ENCODE data around the gene PLPP1. TPM values are rescaled to one million over a fixed set of nuclear protein-coding genes. Genes with fewer than 3 reads are reported as not detected.

Gene PLPP1
- total and polyA plus RNA-seq, 4 donors = 23.4 to 149 (median 68.7) TPM

- TF ChIP-seq REST (IDR thresholded peaks at IDR 0.05) (no peak), MAX (IDR thresholded peaks at IDR 0.05) (no peak), ATF3 (IDR thresholded peaks at IDR 0.05) (no peak)
Measured at GRCh38 chr5:55451976-55452375, 82.8 kb downstream of the PLPP1 start (continued).

- no peak overlapping the region for H3K4me3 ChIP-seq (ENCODE audit: low read depth in 1 of 3, low read length in 3 of 3)
Measured at GRCh38 chr5:55450050-55450765, 84.6 kb downstream of the PLPP1 start.

More at GRCh38 chr5:55450050-55450765, 84.6 kb downstream of the PLPP1 start:
- peaks cover 0 to 3% (median 0%) of the 10 kb centered on the region in 4 donors for H3K4me1 ChIP-seq (ENCODE audit: control insufficient read depth in 4 of 4, insufficient read depth in 4 of 4, low read length in 3 of 4)
- no peak for DNase-seq (ENCODE audit: low spot score)
- 86% methylated on average over 4 of the region's 4 CpGs for WGBS
- no peaks in the 10 kb centered on the region for H3K9me3 ChIP-seq (ENCODE audit: control insufficient read depth in 4 of 4, low read length in 3 of 4)
- H3K27me3 ChIP-seq (ENCODE audit: control insufficient read depth in 4 of 4, insufficient read depth in 4 of 4, low read length in 3 of 4) = no peaks in the 10 kb centered on the region
- H3K9ac ChIP-seq (ENCODE audit: low read depth in 1 of 2, low read length in 2 of 2) = no peak overlapping the region
- TF ChIP-seq CTCF (IDR thresholded peaks at IDR 0.05; ENCODE audit: low read depth, low read length, missing input control) = no peak
- TF ChIP-seq ZBTB33 (IDR thresholded peaks at IDR 0.05) = no peak
- no peak for TF ChIP-seq HNF4A (conservative IDR thresholded peaks at IDR 0.05)
- no peak for TF ChIP-seq RXRA (IDR thresholded peaks at IDR 0.05)
- no peak for TF ChIP-seq YY1 (IDR thresholded peaks at IDR 0.05)
- no peak for TF ChIP-seq FOXA2 (IDR thresholded peaks at IDR 0.05)
- no peak overlapping the region for H3K27ac ChIP-seq (ENCODE audit: low read depth in 1 of 2, low read length in 2 of 2)
- H3K36me3 ChIP-seq (ENCODE audit: control insufficient read depth in 4 of 4, insufficient read depth in 3 of 4, low read depth in 1 of 4, low read length in 3 of 4) = peaks cover 0 to 7% (median 1%) of the 10 kb centered on the region in 4 donors
